HepG2 (cell line): Measurements from ENCODE around the gene MZT2A. TPM values are rescaled to one million over a fixed set of nuclear protein-coding genes. Genes with fewer than 3 reads are reported as not detected.
"Not testable (repeated sequence)": the region's sequence is repeated elsewhere in the genome, so short reads cannot be mapped to it uniquely, and the experiment has no call there.

Source experiments
- ATAC-seq: fragments of 200-7000 bp; cut with Tn5 transposase; 3 replicates; pipeline ENCODE4 v1.9.1; 2020; ENCODE audit warnings: mild to moderate bottlenecking, moderate library complexity
- BruUV-seq: library from RNA; stranded (reverse); fragments of 400-500 nt; replicated peaks from 2 replicates; lab custom pipeline; 2021; lab: Mats Ljungman, UMichigan
- CTCF ChIA-PET: fragments of 300-600 bp; formaldehyde crosslinking; extraction: SDS; loops from one replicate; lab custom pipeline; 2021; ENCODE audit warnings: low total read pairs, inconsistent platforms, low intra/inter-chr PET ratio; lab: Yijun Ruan, JAX
- POLR2A ChIA-PET: fragments of 350-600 bp; sonication (Branson Sonifier 250); formaldehyde crosslinking; loops from one replicate; lab custom pipeline; 2020; ENCODE audit warnings: antibody characterized with exemption, inconsistent platforms; lab: Yijun Ruan, JAX
- DNase-seq: peaks from one replicate; pipeline ENCODE4 v3.0.0-alpha.2; 2015; ENCODE audit warnings: low spot score
- FAIRE-seq: peaks from 3 replicates; lab custom pipeline; 2011; peaks lifted over from hg19 to GRCh38; lab: Jason Lieb, UNC
- H2AFZ ChIP-seq: one replicate; pipeline ENCODE4 v1.6.1; 2011; ENCODE audit warnings: low read length, inconsistent platforms
- H3K27ac ChIP-seq: fragments of 300-600 bp; 3 replicates; pipeline ENCODE4 v1.8.0; 2011; ENCODE audit warnings: mixed run types, mild to moderate bottlenecking, mixed read lengths, low read length, inconsistent platforms; ENCODE audit not compliant: insufficient read depth; ENCODE audit errors: extremely low read length
- H3K27me3 ChIP-seq, 2 experiments: fragments of 200-600 bp in 1 of 2; 2 replicates in 1 of 2; 3 replicates in 1 of 2; pipeline versions ENCODE4 v1.6.0 to v1.8.0; 2011; ENCODE audit warnings: low read length in 2 of 2, mild to moderate bottlenecking in 2 of 2, moderate library complexity in 2 of 2, inconsistent platforms in 1 of 2; ENCODE audit not compliant: insufficient read depth in 2 of 2, control insufficient read depth in 1 of 2
- H3K36me3 ChIP-seq, 2 experiments: fragments of 200-600 bp in 1 of 2; replicated peaks in 1 of 2; 2 replicates in 1 of 2; 3 replicates in 1 of 2; pipeline versions ENCODE4 v1.5.1 to v1.8.0; 2011; ENCODE audit warnings: low read length in 2 of 2, inconsistent platforms in 1 of 2; ENCODE audit not compliant: insufficient read depth in 2 of 2, control insufficient read depth in 1 of 2
- H3K4me1 ChIP-seq: 2 replicates; pipeline ENCODE4 v1.5.1; 2012; ENCODE audit warnings: low read length, inconsistent platforms; ENCODE audit not compliant: insufficient read depth
- H3K4me2 ChIP-seq: 2 replicates; pipeline ENCODE4 v1.6.0; 2011; ENCODE audit warnings: low read depth, low read length, inconsistent platforms
- H3K4me3 ChIP-seq, 3 experiments: fragments of 200-600 bp in 1 of 3; sonication (generic), shearing (Covaris generic) in 1 of 3; replicated peaks in 1 of 3; 2 replicates each; pipeline ENCODE4 v1.5.1; 2011 to 2016; ENCODE audit warnings: low read length in 3 of 3, inconsistent platforms in 2 of 3, low read depth in 2 of 3, mild to moderate bottlenecking in 2 of 3, control low read depth in 1 of 3, mixed read lengths in 1 of 3; ENCODE audit not compliant: insufficient read depth in 1 of 3
- H3K79me2 ChIP-seq: one replicate; pipeline ENCODE4 v1.6.1; 2011; ENCODE audit warnings: low read length, inconsistent platforms; ENCODE audit not compliant: insufficient read depth
- H3K9ac ChIP-seq: 2 replicates; pipeline ENCODE4 v1.6.0; 2011; ENCODE audit warnings: mild to moderate bottlenecking, low read depth, low read length, inconsistent platforms; ENCODE audit not compliant: insufficient read depth
- H3K9me3 ChIP-seq: 2 replicates; pipeline ENCODE4 v1.5.1; 2012; ENCODE audit warnings: mild to moderate bottlenecking, low read length
- H4K20me1 ChIP-seq: 2 replicates; pipeline ENCODE4 v1.6.0; 2011; ENCODE audit warnings: inconsistent platforms, mild to moderate bottlenecking, low read length, moderate library complexity; ENCODE audit not compliant: insufficient read depth
- DMAP1 ChIP-seq: IDR thresholded peaks from 2 replicates; pipeline ENCODE4 v1.6.1; 2016
- KMT2A ChIP-seq: sonication (generic); formaldehyde crosslinking; IDR thresholded peaks from 2 replicates; pipeline ENCODE4 v1.4.0; 2020; ENCODE audit warnings: missing genetic modification reagents
- TBX3 ChIP-seq: fragments of 450-650 bp; IDR thresholded peaks from 2 replicates; pipeline ENCODE4 v1.6.1; 2017; ENCODE audit warnings: antibody characterized with exemption, mild to moderate bottlenecking, inconsistent platforms, borderline replicate concordance
- ZFY ChIP-seq: sonication (generic); formaldehyde crosslinking; IDR thresholded peaks from 2 replicates; pipeline ENCODE4 v1.4.0; 2020; ENCODE audit warnings: missing genetic modification reagents
- ZNF737 ChIP-seq: sonication (generic); formaldehyde crosslinking; IDR thresholded peaks from 2 replicates; pipeline ENCODE4 v1.5.0; 2020; ENCODE audit warnings: missing genetic modification reagents, mild to moderate bottlenecking, borderline replicate concordance
- WGBS: methylation state at CpG from one replicate; pipeline ENCODE4 v1.1.6; 2017; ENCODE audit warnings: low lambda C conversion rate; 5-methylcytosine and 5-hydroxymethylcytosine counted together
- in situ Hi-C: cut with HindIII; loops from 2 replicates; pipeline ENCODE4 v1.10.0; 2017; ENCODE audit warnings: low pct_unique_long_range_greater_than_20kb; ENCODE audit not compliant: extremely low pct_ligation_motif_present
- intact Hi-C: fragments of 100-400 bp; cut with micrococcal nuclease; formaldehyde crosslinking; loops from one replicate; pipeline ENCODE4 v1.10.0; 2022; ENCODE audit not compliant: unreplicated experiment
- polyA plus RNA-seq, 8 experiments: library from polyadenylated mRNA; depleted of rRNA in 3 of 8; stranded (reverse) in 7 of 8; unstranded in 1 of 8; fragments of >200 nt; fragmentation: Illumina TruSeq in 4 of 8; extraction: Trizol in 4 of 8; gene quantifications; 2 replicates each; pipeline versions ENCODE4 v1.2.1 to v1.2.3, GENCODE V29; 2011 to 2016; ENCODE audit warnings: low read depth in 4 of 8, missing spikeins in 1 of 8, mixed read lengths in 1 of 8; ENCODE audit not compliant: insufficient read depth in 1 of 8
- total RNA-seq, 5 experiments: library from RNA; depleted of rRNA; stranded (reverse); fragments of >200 nt; fragmentation: Illumina TruSeq; extraction: Trizol; gene quantifications; 2 replicates each; pipeline ENCODE4 v1.2.3, GENCODE V29; 2016; ENCODE audit warnings: low read depth in 1 of 5
- TF ChIP-seq, protein P1 (sequence below): sonication (generic); formaldehyde crosslinking; IDR thresholded peaks from 2 replicates; pipeline ENCODE4 v1.5.1; 2020; ENCODE audit warnings: mild to moderate bottlenecking, missing genetic modification reagents, moderate library complexity

MZT2A gene
- total and polyA plus RNA-seq, 2 of the 13 experiments (the other 11 are each of a cell fraction or from before 2014, with no cell fraction given) = 221 to 349 TPM

DNA sequence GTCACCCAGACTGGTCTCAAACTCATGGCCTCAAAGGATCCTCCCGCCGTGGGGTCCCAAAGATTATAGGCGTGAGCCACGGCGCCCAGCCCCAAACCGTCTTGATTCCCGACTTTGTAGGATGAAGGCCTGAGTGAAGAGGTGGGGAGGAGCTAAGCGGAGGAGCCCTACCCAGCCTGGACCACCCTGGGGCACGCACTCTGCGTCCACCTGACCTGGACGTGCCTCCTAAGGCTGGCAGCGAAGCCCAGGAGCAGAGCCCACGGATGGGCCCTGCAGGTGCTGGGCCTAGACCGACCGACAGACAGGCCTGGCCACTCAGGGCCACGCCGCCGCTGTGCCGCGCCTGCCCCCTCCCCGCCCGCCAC lies 744 bp downstream of the MZT2A start:
- in situ Hi-C loops (loop anchor here (25.0 kb wide), 1 partner anchor 1304 kb away; the partner anchor contains the start of genes MZT2B, SMPD4 and TUBA3E), intact Hi-C loops (loop anchor here (5.0 to 10.0 kb wide), 3 partner anchors 36 to 337 kb away; partner anchors contain the start of gene CCDC74A)
- CTCF ChIA-PET = interaction anchor here (1.6 to 2.3 kb wide), 2 partner anchors 78 to 338 kb away, joined by 9 to 14 read pairs; no protein-coding TSS in a partner anchor
- Histone ChIP-seq H3K4me3 (peak overlapping the region; percentile 61 to 98 (median 91)), H3K9ac (peak overlapping the region; percentile 97), H3K36me3 (peaks cover 3 to 17% of the 10 kb centered on the region in 2 experiments; a peak in 3 of 5 replicates), H3K79me2 (peaks cover 63% of the 10 kb centered on the region), H3K4me1 (peaks cover 58% of the 10 kb centered on the region), H3K4me2 (peak overlapping the region; percentile 99), H3K27ac (peak overlapping the region; percentile 62)
- ATAC-seq = peak; percentile 27
- H3K27me3 ChIP-seq, POLR2A ChIA-PET, DNase-seq, H4K20me1 ChIP-seq, BruUV-seq, FAIRE-seq, H2AFZ ChIP-seq, H3K9me3 ChIP-seq: not testable (repeated sequence)
- WGBS = 2% methylated on average over 12 of the region's 22 CpGs
- TF ChIP-seq, protein P1, sequence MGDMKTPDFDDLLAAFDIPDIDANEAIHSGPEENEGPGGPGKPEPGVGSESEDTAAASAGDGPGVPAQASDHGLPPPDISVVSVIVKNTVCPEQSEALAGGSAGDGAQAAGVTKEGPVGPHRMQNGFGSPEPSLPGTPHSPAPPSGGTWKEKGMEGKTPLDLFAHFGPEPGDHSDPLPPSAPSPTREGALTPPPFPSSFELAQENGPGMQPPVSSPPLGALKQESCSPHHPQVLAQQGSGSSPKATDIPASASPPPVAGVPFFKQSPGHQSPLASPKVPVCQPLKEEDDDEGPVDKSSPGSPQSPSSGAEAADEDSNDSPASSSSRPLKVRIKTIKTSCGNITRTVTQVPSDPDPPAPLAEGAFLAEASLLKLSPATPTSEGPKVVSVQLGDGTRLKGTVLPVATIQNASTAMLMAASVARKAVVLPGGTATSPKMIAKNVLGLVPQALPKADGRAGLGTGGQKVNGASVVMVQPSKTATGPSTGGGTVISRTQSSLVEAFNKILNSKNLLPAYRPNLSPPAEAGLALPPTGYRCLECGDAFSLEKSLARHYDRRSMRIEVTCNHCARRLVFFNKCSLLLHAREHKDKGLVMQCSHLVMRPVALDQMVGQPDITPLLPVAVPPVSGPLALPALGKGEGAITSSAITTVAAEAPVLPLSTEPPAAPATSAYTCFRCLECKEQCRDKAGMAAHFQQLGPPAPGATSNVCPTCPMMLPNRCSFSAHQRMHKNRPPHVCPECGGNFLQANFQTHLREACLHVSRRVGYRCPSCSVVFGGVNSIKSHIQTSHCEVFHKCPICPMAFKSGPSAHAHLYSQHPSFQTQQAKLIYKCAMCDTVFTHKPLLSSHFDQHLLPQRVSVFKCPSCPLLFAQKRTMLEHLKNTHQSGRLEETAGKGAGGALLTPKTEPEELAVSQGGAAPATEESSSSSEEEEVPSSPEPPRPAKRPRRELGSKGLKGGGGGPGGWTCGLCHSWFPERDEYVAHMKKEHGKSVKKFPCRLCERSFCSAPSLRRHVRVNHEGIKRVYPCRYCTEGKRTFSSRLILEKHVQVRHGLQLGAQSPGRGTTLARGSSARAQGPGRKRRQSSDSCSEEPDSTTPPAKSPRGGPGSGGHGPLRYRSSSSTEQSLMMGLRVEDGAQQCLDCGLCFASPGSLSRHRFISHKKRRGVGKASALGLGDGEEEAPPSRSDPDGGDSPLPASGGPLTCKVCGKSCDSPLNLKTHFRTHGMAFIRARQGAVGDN (CRISPR knock-in tag) = peak; percentile 14
- TF ChIP-seq KMT2A (CRISPR knock-in tag) (peak; percentile 21; the same call in 1 of the 2 replicates), TBX3 (peak; percentile 25; the same call in 1 of the 2 replicates), DMAP1 (CRISPR knock-in tag) (peak; percentile 63; the same call in 1 of the 2 replicates), ZNF737 (0 out of 2 replicates have a peak, but pooled peaks have one; percentile 9), ZFY (CRISPR knock-in tag) (0 out of 2 replicates have a peak, but pooled peaks have one; percentile 12)
- TF ChIP-seq, all 625 proteins: peak for 6; not testable (repeated sequence) for 619
